ENCODE results near the gene TNF.
A peak's percentile ranks its signal among the peaks of the same experiment; 100 is the strongest.
"Not testable (repeated sequence)": the region's sequence is repeated elsewhere in the genome, so short reads cannot be mapped to it uniquely, and the experiment has no call there.

TNF gene

GRCh38 chr6:31545291-31545690 is 30.1 kb upstream of the TNF start:
- no peak for FAIRE-seq

GRCh38 chr6:31546339-31546957 is 28.9 kb upstream of the TNF start, which contains the start of gene ATP6V1G2:
Gene ATP6V1G2 (minus strand): TSS chr6:31546608. CDS start chr6:31546559, 49 bp downstream.
- FAIRE-seq, result no peak

- peak; percentile 90 for FAIRE-seq
Measured at GRCh38 chr6:31546958-31547726, 28.2 kb upstream of the TNF start, which contains the start of gene NFKBIL1. Gene NFKBIL1 (plus strand): TSS chr6:31547608. CDS start chr6:31547695, 87 bp downstream.

- FAIRE-seq, result no peak
Measured at GRCh38 chr6:31547727-31548543, 27.4 kb upstream of the TNF start.

- no peak for FAIRE-seq
Measured at GRCh38 chr6:31548544-31548873, 26.9 kb upstream of the TNF start.

GRCh38 chr6:31551371-31551770 is 24.0 kb upstream of the TNF start:
- FAIRE-seq, result not testable (repeated sequence)

- no peak for FAIRE-seq
Measured at GRCh38 chr6:31556307-31556706, 19.1 kb upstream of the TNF start.

GRCh38 chr6:31557443-31558317 is 17.7 kb upstream of the TNF start:
- FAIRE-seq, result no peak

- FAIRE-seq, result no peak
Measured at GRCh38 chr6:31558318-31558625, 17.1 kb upstream of the TNF start.

GRCh38 chr6:31558631-31559500 is 16.5 kb upstream of the TNF start:
- FAIRE-seq, result no peak

- no peak for FAIRE-seq
Measured at GRCh38 chr6:31559606-31559957, 15.8 kb upstream of the TNF start.

- no peak for FAIRE-seq
Measured at GRCh38 chr6:31559958-31560696, 15.2 kb upstream of the TNF start.

GRCh38 chr6:31560697-31561058 is 14.7 kb upstream of the TNF start:
- FAIRE-seq, result no peak

- no peak for FAIRE-seq
Measured at GRCh38 chr6:31567531-31568370, 7.6 kb upstream of the TNF start.

GRCh38 chr6:31568537-31568961 is 6.8 kb upstream of the TNF start:
- FAIRE-seq, result no peak

GRCh38 chr6:31569861-31570536 is 5.4 kb upstream of the TNF start:
- FAIRE-seq, result no peak

- FAIRE-seq, result no peak
Measured at GRCh38 chr6:31572041-31572911, 3.1 kb upstream of the TNF start, which contains the start of gene LTA. Gene LTA (plus strand): TSS chr6:31572289. CDS start chr6:31572743, 454 bp downstream.
